ENCODE data around the gene OR6M1.

- TF ChIP-seq EZH2 (IDR thresholded peaks at IDR 0.05; ENCODE audit: borderline replicate concordance, low read length), result no peak
- no peak for TF ChIP-seq CTCF (IDR thresholded peaks at IDR 0.05; ENCODE audit: low read length)
Observed at GRCh38 chr11:123775289-123775688, 30.9 kb downstream of the OR6M1 start.
